ENCODE data around the gene FKBP15. TPM values are rescaled to one million over a fixed set of nuclear protein-coding genes. Genes with fewer than 3 reads are reported as not detected.
"Not testable (repeated sequence)": the region's sequence is repeated elsewhere in the genome, so short reads cannot be mapped to it uniquely, and the experiment has no call there.

FKBP15 gene
- total and polyA plus RNA-seq, 8 donors = 7.5 to 16.5 (median 10.0) TPM

GRCh38 chr9:113131689-113132151 is 89.4 kb downstream of the FKBP15 start:
- 7 to 14% methylated on average over 3 of the region's 3 CpGs for WGBS, 2 donors

GRCh38 chr9:113129884-113130283 is 91.2 kb downstream of the FKBP15 start:
- FAIRE-seq (no peak), ATAC-seq (no peak), DNase-seq (no peak)
- intact Hi-C loops (cut with DNase I) = no loop called here
- no peak for TF ChIP-seq CTCF (IDR thresholded peaks at IDR 0.05)
- peaks cover 0 to 5% (median 0%) of the 10 kb centered on the region in 4 donors for H3K27me3 ChIP-seq
- no peak overlapping the region for H3K27ac ChIP-seq
- no peaks in the 10 kb centered on the region for H3K9me3 ChIP-seq
- H3K4me1 ChIP-seq = no peaks in the 10 kb centered on the region
- 38 to 47% methylated on average over 4 of the region's 4 CpGs for WGBS, 2 donors
- H3K4me3 ChIP-seq = no peak overlapping the region
- no peaks in the 10 kb centered on the region for H3K36me3 ChIP-seq

More at GRCh38 chr9:113131689-113132151, 89.4 kb downstream of the FKBP15 start:
- FAIRE-seq (no peak), ATAC-seq (peak in 2 of 4 donors; percentile 38 to 51), DNase-seq (no peak)
- no peak overlapping the region for H3K27ac ChIP-seq
- H3K4me1 ChIP-seq = no peaks in the 10 kb centered on the region
- no peak for TF ChIP-seq CTCF (IDR thresholded peaks at IDR 0.05)
- H3K27me3 ChIP-seq = peaks cover 0 to 5% (median 0%) of the 10 kb centered on the region in 4 donors
- H3K36me3 ChIP-seq = no peaks in the 10 kb centered on the region
- intact Hi-C loops (cut with DNase I) = no loop called here
- no peaks in the 10 kb centered on the region for H3K9me3 ChIP-seq
- H3K4me3 ChIP-seq = no peak overlapping the region

- Histone ChIP-seq H3K27me3 (peaks cover 0 to 5% (median 0%) of the 10 kb centered on the region in 4 donors), H3K4me1 (no peaks in the 10 kb centered on the region), H3K27ac (no peak overlapping the region), H3K9me3 (no peaks in the 10 kb centered on the region), H3K4me3 (no peak overlapping the region), H3K36me3 (no peaks in the 10 kb centered on the region)
- FAIRE-seq = no peak
- intact Hi-C loops (cut with DNase I) = no loop called here
- no peak for TF ChIP-seq CTCF (IDR thresholded peaks at IDR 0.05)
- no peak for ATAC-seq
- no peak for DNase-seq
These were observed 91.6 kb downstream of the FKBP15 start for GRCh38 chr9:113129466-113129865.

GRCh38 chr9:113125386-113126035 is 95.6 kb downstream of the FKBP15 start:
- Histone ChIP-seq H3K27me3 (peaks cover 0 to 5% (median 0%) of the 10 kb centered on the region in 4 donors), H3K27ac (no peak overlapping the region), H3K9me3 (no peaks in the 10 kb centered on the region), H3K4me3 (no peak overlapping the region), H3K36me3 (no peaks in the 10 kb centered on the region), H3K4me1 (no peaks in the 10 kb centered on the region)
- ATAC-seq (no peak), FAIRE-seq (no peak), DNase-seq (no peak)
- intact Hi-C loops (cut with DNase I) = no loop called here
- TF ChIP-seq CTCF (IDR thresholded peaks at IDR 0.05) = no peak
- WGBS, 2 donors = 58 to 61% methylated on average over 4 of the region's 4 CpGs

GRCh38 chr9:113118829-113119228 is 102.2 kb downstream of the FKBP15 start:
- H3K27ac ChIP-seq; DNase-seq; intact Hi-C loops (cut with DNase I); H3K9me3 ChIP-seq; H3K4me3 ChIP-seq; ATAC-seq; H3K4me1 ChIP-seq; H3K36me3 ChIP-seq; FAIRE-seq; H3K27me3 ChIP-seq: not testable (repeated sequence)
- no CpG with 5 or more reads among the region's 6 CpGs for WGBS, 2 donors

Other genes with a start within 250 kb of the FKBP15 start
- 1 to 10 TPM in 5 of 6 donors, under 1 TPM in 1; 0.32 to 3.4 (median 1.2) TPM for gene ZNF883, start 209.1 kb downstream of the FKBP15 start, total RNA-seq
- gene ZNF883, start 209.1 kb downstream of the FKBP15 start, polyA plus RNA-seq = 1 to 10 TPM; 1.8 to 2.2 TPM
- 1 to 10 TPM in 5 of 6 donors, under 1 TPM in 1; 0.76 to 1.5 (median 1.2) TPM for gene ZFP37, start 164.6 kb downstream of the FKBP15 start, total RNA-seq
- gene ZFP37, start 164.6 kb downstream of the FKBP15 start, polyA plus RNA-seq = 1 to 10 TPM in 1 of 2 donors, under 1 TPM in 1; 0.34 to 1.6 TPM
- 10 to 100 TPM in 2 of 6 donors, 1 to 10 TPM in 4; 8.4 to 11.9 (median 9.0) TPM for gene SLC31A2, start 70.3 kb downstream of the FKBP15 start, total RNA-seq
- 1 to 10 TPM; 5.3 to 5.5 TPM for gene SLC31A2, start 70.3 kb downstream of the FKBP15 start, polyA plus RNA-seq
- gene SLC31A1, start 267 bp upstream of the FKBP15 start, total RNA-seq = 10 to 100 TPM in 4 of 6 donors, 1 to 10 TPM in 2; 7.6 to 16.1 (median 12.8) TPM
- 1 to 10 TPM; 2.5 to 6.7 TPM for gene SLC31A1, start 267 bp upstream of the FKBP15 start, polyA plus RNA-seq
- gene CDC26, start 54.3 kb upstream of the FKBP15 start, total RNA-seq = 10 to 100 TPM in 3 of 6 donors, 1 to 10 TPM in 3; 7.4 to 18.0 (median 10.3) TPM
- gene CDC26, start 54.3 kb upstream of the FKBP15 start, polyA plus RNA-seq = 10 to 100 TPM; 11.0 to 30.1 TPM
- 10 to 100 TPM in 2 of 6 donors, 1 to 10 TPM in 4; 5.5 to 10.8 (median 8.4) TPM for gene PRPF4, start 54.4 kb upstream of the FKBP15 start, total RNA-seq
- gene PRPF4, start 54.4 kb upstream of the FKBP15 start, polyA plus RNA-seq = 1 to 10 TPM; 5.1 to 9.4 TPM
- gene RNF183, start 82.1 kb upstream of the FKBP15 start, total RNA-seq = under 1 TPM in 5 of 6 donors, not detected in 1; 0.14 to 0.22 (median 0.16) TPM
- gene RNF183, start 82.1 kb upstream of the FKBP15 start, polyA plus RNA-seq = 1 to 10 TPM in 1 of 2 donors, under 1 TPM in 1; 0.46 to 1.5 TPM
- 1 to 10 TPM; 2.2 to 4.5 (median 3.3) TPM for gene WDR31, start 119.0 kb upstream of the FKBP15 start, total RNA-seq
- 1 to 10 TPM; 1.2 to 1.3 TPM for gene WDR31, start 119.0 kb upstream of the FKBP15 start, polyA plus RNA-seq
- 10 to 100 TPM; 15.2 to 35.9 (median 22.7) TPM for gene BSPRY, start 128.3 kb upstream of the FKBP15 start, total RNA-seq
- gene BSPRY, start 128.3 kb upstream of the FKBP15 start, polyA plus RNA-seq = 10 to 100 TPM; 12.5 to 19.7 TPM
- 10 to 100 TPM; 18.8 to 44.0 (median 26.3) TPM for gene HDHD3, start 155.7 kb upstream of the FKBP15 start, total RNA-seq
- 10 to 100 TPM; 76.0 to 80.6 TPM for gene HDHD3, start 155.7 kb upstream of the FKBP15 start, polyA plus RNA-seq
- gene ALAD, start 180.0 kb upstream of the FKBP15 start, total RNA-seq = 10 to 100 TPM; 35.7 to 60.3 (median 43.8) TPM
- 10 to 100 TPM; 43.3 to 46.5 TPM for gene ALAD, start 180.0 kb upstream of the FKBP15 start, polyA plus RNA-seq
- 10 to 100 TPM in 5 of 6 donors, 1 to 10 TPM in 1; 8.7 to 19.1 (median 14.0) TPM for gene POLE3, start 189.4 kb upstream of the FKBP15 start, total RNA-seq
- 10 to 100 TPM in 1 of 2 donors, 1 to 10 TPM in 1; 9.1 to 14.3 TPM for gene POLE3, start 189.4 kb upstream of the FKBP15 start, polyA plus RNA-seq
- under 1 TPM; 0.18 to 0.55 (median 0.42) TPM for gene C9orf43, start 189.5 kb upstream of the FKBP15 start, total RNA-seq
- 1 to 10 TPM in 1 of 2 donors, under 1 TPM in 1; 0.68 to 1.5 TPM for gene C9orf43, start 189.5 kb upstream of the FKBP15 start, polyA plus RNA-seq
- gene RGS3, start 242.4 kb upstream of the FKBP15 start, total RNA-seq = 10 to 100 TPM; 18.3 to 44.0 (median 28.7) TPM
- 10 to 100 TPM; 31.6 to 55.3 TPM for gene RGS3, start 242.4 kb upstream of the FKBP15 start, polyA plus RNA-seq

Measured in pancreas (tissue), 10 donors.